Brain microvascular endothelial cell (primary cell): ENCODE measurements around the gene TRIM9.

Experiments used
- DNase-seq: peaks from one replicate; pipeline ENCODE4 v3.0.0-alpha.2; 2020
- H3K27ac ChIP-seq: fragments of 250-450 bp; sonication (Bioruptor Pico); 2 replicates; pipeline ENCODE4 v1.5.1; 2020; ENCODE audit warnings: mild to moderate bottlenecking, moderate library complexity
- H3K27me3 ChIP-seq: fragments of 250-450 bp; sonication (Bioruptor Pico); replicated peaks from 2 replicates; pipeline ENCODE4 v1.5.1; 2020; ENCODE audit warnings: mild to moderate bottlenecking
- H3K36me3 ChIP-seq: fragments of 250-450 bp; sonication (Bioruptor Pico); replicated peaks from 2 replicates; pipeline ENCODE4 v1.5.1; 2020; ENCODE audit warnings: mild to moderate bottlenecking
- H3K4me3 ChIP-seq: 2 replicates; pipeline ENCODE4 v1.5.1; 2011; ENCODE audit warnings: low read depth, mild to moderate bottlenecking, control low read depth, low read length, moderate library complexity
- CTCF ChIP-seq: IDR thresholded peaks from 2 replicates; pipeline ENCODE4 v1.5.1; 2011; ENCODE audit warnings: low read depth, mild to moderate bottlenecking, moderate library complexity, low read length, control low read depth, inconsistent platforms; ENCODE audit errors: missing control alignments
- in situ Hi-C: cut with HindIII; loops from 2 replicates; pipeline ENCODE4 v1.10.0; 2017; ENCODE audit warnings: low sequenced_read_pairs, low pct_ligation_motif_present

The TRIM9 gene

GRCh38 chr14:51044961-51045360, 49.9 kb downstream of the TRIM9 start:
- H3K27me3 ChIP-seq: no peaks in the 10 kb centered on the region
- no peak overlapping the region for H3K27ac ChIP-seq
- H3K4me3 ChIP-seq: no peak overlapping the region
- in situ Hi-C loops: no loop called here
- no peaks in the 10 kb centered on the region for H3K36me3 ChIP-seq
- no peak for DNase-seq
- TF ChIP-seq CTCF: no peak

- Histone ChIP-seq H3K36me3 (no peaks in the 10 kb centered on the region), H3K4me3 (no peak overlapping the region), H3K27ac (no peak overlapping the region), H3K27me3 (no peaks in the 10 kb centered on the region)
- DNase-seq: no peak
- in situ Hi-C loops: no loop called here
- no peak for TF ChIP-seq CTCF
Measured at GRCh38 chr14:51041883-51042282, 53.0 kb downstream of the TRIM9 start.

- H3K4me3 ChIP-seq: no peak overlapping the region
- TF ChIP-seq CTCF: no peak
- in situ Hi-C loops: no loop called here
- no peak overlapping the region for H3K27ac ChIP-seq
- H3K36me3 ChIP-seq: no peaks in the 10 kb centered on the region
- no peaks in the 10 kb centered on the region for H3K27me3 ChIP-seq
- no peak for DNase-seq
Measured at GRCh38 chr14:51041108-51041531, 53.8 kb downstream of the TRIM9 start.

GRCh38 chr14:51039252-51039651, 55.7 kb downstream of the TRIM9 start:
- no peak overlapping the region for H3K27ac ChIP-seq
- H3K27me3 ChIP-seq: no peaks in the 10 kb centered on the region
- in situ Hi-C loops: no loop called here
- TF ChIP-seq CTCF: no peak
- no peak for DNase-seq
- no peak overlapping the region for H3K4me3 ChIP-seq
- no peaks in the 10 kb centered on the region for H3K36me3 ChIP-seq

GRCh38 chr14:51035611-51036192, 59.2 kb downstream of the TRIM9 start:
- H3K4me3 ChIP-seq: no peak overlapping the region
- no peaks in the 10 kb centered on the region for H3K36me3 ChIP-seq
- TF ChIP-seq CTCF: no peak
- no peak overlapping the region for H3K27ac ChIP-seq
- in situ Hi-C loops: no loop called here
- no peaks in the 10 kb centered on the region for H3K27me3 ChIP-seq
- DNase-seq: no peak
